Fibroblast of lung (primary cell): ENCODE results near the gene CPT1A. TPM values are rescaled to one million over a fixed set of nuclear protein-coding genes. Genes with fewer than 3 reads are reported as not detected.
A peak's percentile ranks its signal among the peaks of the same experiment; 100 is the strongest.

Experiments used
- DNase-seq, 2 donors: peaks; one replicate each; pipeline versions ENCODE4 v3.0.0 to v3.0.0-alpha.2; 2010; ENCODE audit warnings: low read depth in 2 of 2
- H2AFZ ChIP-seq: 2 replicates; pipeline ENCODE4 v1.5.1; 2012; ENCODE audit warnings: low read length, control low read depth, inconsistent platforms
- H3K27ac ChIP-seq: 2 replicates; pipeline ENCODE4 v1.5.1; 2011; ENCODE audit warnings: low read length, control low read depth; ENCODE audit not compliant: insufficient read depth
- H3K27me3 ChIP-seq: 2 replicates; pipeline ENCODE4 v1.5.1; 2011; ENCODE audit warnings: mild to moderate bottlenecking, low read length; ENCODE audit not compliant: control insufficient read depth, insufficient read depth
- H3K36me3 ChIP-seq: 2 replicates; pipeline ENCODE4 v1.5.1; 2011; ENCODE audit warnings: low read length; ENCODE audit not compliant: control insufficient read depth, insufficient read depth
- H3K4me1 ChIP-seq: 2 replicates; pipeline ENCODE4 v1.5.1; 2011; ENCODE audit warnings: low read length; ENCODE audit not compliant: control insufficient read depth, insufficient read depth; ENCODE audit errors: extremely low read depth
- H3K4me2 ChIP-seq: 2 replicates; pipeline ENCODE4 v1.5.1; 2011; ENCODE audit warnings: low read length, control low read depth; ENCODE audit not compliant: insufficient read depth; ENCODE audit errors: extremely low read depth
- H3K4me3 ChIP-seq, 4 experiments: fragments of 200-600 bp in 1 of 4; sonication (generic) in 1 of 4; replicated peaks in 1 of 4; 2 replicates each; pipeline ENCODE4 v1.5.1; 2011 to 2016; ENCODE audit warnings: low read length in 4 of 4, low read depth in 3 of 4, mild to moderate bottlenecking in 3 of 4, control low read depth in 2 of 4, inconsistent platforms in 1 of 4, mixed read lengths in 1 of 4; ENCODE audit not compliant: insufficient read depth in 1 of 4; ENCODE audit errors: control extremely low read depth in 1 of 4
- H3K79me2 ChIP-seq: 2 replicates; pipeline ENCODE4 v1.5.1; 2012; ENCODE audit warnings: mild to moderate bottlenecking, low read length, inconsistent platforms; ENCODE audit not compliant: control insufficient read depth, insufficient read depth
- H3K9ac ChIP-seq: 2 replicates; pipeline ENCODE4 v1.5.1; 2011; ENCODE audit warnings: mild to moderate bottlenecking, low read length, control low read depth; ENCODE audit not compliant: insufficient read depth
- H3K9me3 ChIP-seq: 2 replicates; pipeline ENCODE4 v1.5.1; 2012; ENCODE audit warnings: low read depth, low read length; ENCODE audit not compliant: control insufficient read depth, insufficient read depth
- H4K20me1 ChIP-seq: 2 replicates; pipeline ENCODE4 v1.5.1; 2011; ENCODE audit warnings: low read length; ENCODE audit not compliant: control insufficient read depth, insufficient read depth; ENCODE audit errors: extremely low read depth
- CTCF ChIP-seq, 2 donors: IDR thresholded peaks in 1 of 2; conservative IDR thresholded peaks in 1 of 2; 1 replicate in 1 of 2; 2 replicates in 1 of 2; pipeline ENCODE4 v1.5.1; 2011 to 2012; ENCODE audit warnings: low read length in 2 of 2, control low read depth in 1 of 2, inconsistent platforms in 1 of 2, low read depth in 1 of 2, mild to moderate bottlenecking in 1 of 2
- EZH2 ChIP-seq: IDR thresholded peaks from 2 replicates; pipeline ENCODE4 v1.5.1; 2012; ENCODE audit warnings: low read length, control low read depth, mild to moderate bottlenecking; ENCODE audit errors: missing control alignments
- polyA plus RNA-seq, 2 donors: library from polyadenylated mRNA; depleted of rRNA in 1 of 2; stranded (reverse) in 1 of 2; unstranded in 1 of 2; fragments of >200 nt; gene quantifications; 2 replicates each; pipeline ENCODE4 v1.2.1, GENCODE V29; 2011 to 2012; ENCODE audit warnings: missing spikeins in 1 of 2
- total RNA-seq: library from RNA; depleted of rRNA; stranded (reverse); fragments of >200 nt; gene quantifications from 2 replicates; pipeline ENCODE4 v1.2.1, GENCODE V29; 2014

CPT1A gene
- total and polyA plus RNA-seq, 2 donors (not counting 1 experiment from before 2014, with no cell fraction given): 29.5 to 45.2 TPM

- no peaks in the 10 kb centered on the region for H3K9me3 ChIP-seq
- no peaks in the 10 kb centered on the region for H3K79me2 ChIP-seq
- no peak overlapping the region for H3K9ac ChIP-seq
- no peak overlapping the region for H3K27ac ChIP-seq
- no peak for TF ChIP-seq CTCF (conservative IDR thresholded peaks at IDR 0.05 in 1 of 2, IDR thresholded peaks at IDR 0.05 in 1 of 2; ENCODE audit: low read depth in 1 of 2, low read length in 2 of 2)
- H3K4me2 ChIP-seq: no peak overlapping the region
- no peaks in the 10 kb centered on the region for H3K4me1 ChIP-seq
- H4K20me1 ChIP-seq: no peaks in the 10 kb centered on the region
- no peaks in the 10 kb centered on the region for H3K36me3 ChIP-seq
- peaks cover 25% of the 10 kb centered on the region for H3K27me3 ChIP-seq
- H2AFZ ChIP-seq: no peak overlapping the region
- H3K4me3 ChIP-seq: no peak overlapping the region
- DNase-seq: no peak
Observed at GRCh38 chr11:68714060-68714856, 127.5 kb downstream of the CPT1A start.

- Histone ChIP-seq H4K20me1 (no peaks in the 10 kb centered on the region), H3K27ac (no peak overlapping the region), H3K4me1 (no peaks in the 10 kb centered on the region), H3K4me2 (no peak overlapping the region), H3K36me3 (no peaks in the 10 kb centered on the region), H3K79me2 (no peaks in the 10 kb centered on the region), H2AFZ (no peak overlapping the region), H3K9me3 (no peaks in the 10 kb centered on the region), H3K27me3 (peaks cover 17% of the 10 kb centered on the region), H3K4me3 (no peak overlapping the region), H3K9ac (no peak overlapping the region)
- no peak for DNase-seq
- TF ChIP-seq EZH2: no peak
- no peak for TF ChIP-seq CTCF (conservative IDR thresholded peaks at IDR 0.05 in 1 of 2, IDR thresholded peaks at IDR 0.05 in 1 of 2; ENCODE audit: low read depth in 1 of 2, low read length in 2 of 2)
Observed at GRCh38 chr11:68711114-68711513, 130.6 kb downstream of the CPT1A start.

- H3K4me1 ChIP-seq: no peaks in the 10 kb centered on the region
- H3K36me3 ChIP-seq: no peaks in the 10 kb centered on the region
- H2AFZ ChIP-seq: no peak overlapping the region
- H4K20me1 ChIP-seq: no peaks in the 10 kb centered on the region
- H3K9ac ChIP-seq: no peak overlapping the region
- no peaks in the 10 kb centered on the region for H3K79me2 ChIP-seq
- peaks cover 17% of the 10 kb centered on the region for H3K27me3 ChIP-seq
- TF ChIP-seq EZH2 (no peak), CTCF (conservative IDR thresholded peaks at IDR 0.05 in 1 of 2, IDR thresholded peaks at IDR 0.05 in 1 of 2; ENCODE audit: low read depth in 1 of 2, low read length in 2 of 2) (no peak)
- no peak overlapping the region for H3K4me2 ChIP-seq
- no peak overlapping the region for H3K4me3 ChIP-seq
- H3K9me3 ChIP-seq: no peaks in the 10 kb centered on the region
- peak in 1 of 2 donors; percentile 2 for DNase-seq
- H3K27ac ChIP-seq: no peak overlapping the region
Observed at GRCh38 chr11:68710409-68710808, 131.3 kb downstream of the CPT1A start.
